Body of pancreas (tissue), 4 donors: ENCODE results near the gene GDPGP1. TPM values are rescaled to one million over a fixed set of nuclear protein-coding genes. Genes with fewer than 3 reads are reported as not detected.

ENCODE experiments used
- ATAC-seq: fragments of 150-250 bp; one replicate; pipeline ENCODE4 v1.9.1; 2016
- DNase-seq, 4 donors: peaks; one replicate each; pipeline ENCODE4 v3.0.0-alpha.2; 2019
- H3K27ac ChIP-seq, 4 donors: fragments of 200-600 bp; sonication (generic); 1 replicate in 3 of 4; 2 replicates in 1 of 4; pipeline versions ENCODE4 v1.5.1 to v1.6.1; 2016 to 2019; ENCODE audit warnings: mild to moderate bottlenecking in 1 of 4, mixed read lengths in 1 of 4, moderate library complexity in 1 of 4
- H3K27me3 ChIP-seq, 2 donors: fragments of 200-600 bp; sonication (generic); one replicate each; pipeline ENCODE4 v1.6.0; 2016; ENCODE audit warnings: mild to moderate bottlenecking in 1 of 2
- H3K36me3 ChIP-seq, 2 donors: fragments of 200-600 bp; sonication (generic); replicated peaks in 1 of 2; 2 replicates each; pipeline ENCODE4 v1.5.1; 2016; ENCODE audit warnings: low read depth in 2 of 2; ENCODE audit not compliant: insufficient read depth in 1 of 2
- H3K4me1 ChIP-seq: fragments of 200-600 bp; sonication (generic); one replicate; pipeline ENCODE4 v1.6.0; 2016
- H3K4me3 ChIP-seq, 2 donors: fragments of 200-600 bp; sonication (generic); 1 replicate in 1 of 2; 2 replicates in 1 of 2; pipeline ENCODE4 v1.5.1; 2016 to 2019
- H3K9me3 ChIP-seq, 3 donors: fragments of 200-600 bp; sonication (generic); 1 replicate in 2 of 3; 2 replicates in 1 of 3; pipeline ENCODE4 v1.5.1; 2016
- CTCF ChIP-seq, 7 experiments: fragments of 450-650 bp in 4 of 7; fragments of 200-600 bp in 3 of 7; sonication (generic) in 3 of 7; IDR thresholded peaks; one replicate each; pipeline ENCODE4 v1.5.1; 2016 to 2019; ENCODE audit warnings: antibody characterized with exemption in 7 of 7
- POLR2A ChIP-seq, 3 donors: fragments of 450-650 bp; IDR thresholded peaks; one replicate each; pipeline ENCODE4 v1.6.1; 2016; ENCODE audit warnings: antibody characterized with exemption in 3 of 3, mild to moderate bottlenecking in 2 of 3
- WGBS, 2 donors: methylation state at CpG; one replicate each; pipeline ENCODE4 v1.1.5; 2017; 5-methylcytosine and 5-hydroxymethylcytosine counted together
- intact Hi-C: fragments of 100-400 bp; cut with DNase I; formaldehyde crosslinking; loops from one replicate; pipeline ENCODE4 v1.15.1; 2023
- total RNA-seq, 2 donors: library from RNA; depleted of rRNA; stranded (reverse); fragments of >200 nt; gene quantifications; one replicate each; pipeline ENCODE4 v1.1.0, GENCODE V29; 2016

Gene GDPGP1
- total RNA-seq, 2 donors from 2014 or later, result 0.33 to 5.2 TPM

GRCh38 chr15:90217671-90218394 lies 16.2 kb upstream of the GDPGP1 start:
- DNase-seq (no peak), ATAC-seq (no peak)
- WGBS, 2 donors, result 90 to 91% methylated on average over 7 to 9 of the region's 9 CpGs
- intact Hi-C loops, result no loop called here
- Histone ChIP-seq H3K36me3 (peaks cover 0 to 5% of the 10 kb centered on the region in 2 donors), H3K4me1 (peaks cover 50% of the 10 kb centered on the region), H3K4me3 (no peak overlapping the region), H3K27me3 (no peaks in the 10 kb centered on the region), H3K9me3 (no peaks in the 10 kb centered on the region), H3K27ac (no peak overlapping the region)
- TF ChIP-seq CTCF (IDR thresholded peaks at IDR 0.05), result no peak
- no peak for TF ChIP-seq POLR2A (IDR thresholded peaks at IDR 0.05)

GRCh38 chr15:90219421-90220141 lies 14.4 kb upstream of the GDPGP1 start:
- WGBS, 2 donors, result 50 to 98% methylated on average over 5 to 17 of the region's 17 CpGs
- no peak for TF ChIP-seq POLR2A (IDR thresholded peaks at IDR 0.05)
- peak; percentile 40 to 65 (median 52) for TF ChIP-seq CTCF (IDR thresholded peaks at IDR 0.05)
- intact Hi-C loops, result loop anchor here (5.0 kb wide), 1 partner anchor 77 kb away; no protein-coding TSS in a partner anchor
- H3K27ac ChIP-seq, result peak overlapping the region in 1 of 4 donors; percentile 22
- H3K27me3 ChIP-seq, result no peaks in the 10 kb centered on the region
- ATAC-seq (peak; percentile 25), DNase-seq (peak; percentile 33 to 67 (median 48))
- no peak overlapping the region for H3K4me3 ChIP-seq
- H3K9me3 ChIP-seq, result no peaks in the 10 kb centered on the region
- peaks cover 32% of the 10 kb centered on the region for H3K4me1 ChIP-seq
- peaks cover 1 to 12% of the 10 kb centered on the region in 2 donors for H3K36me3 ChIP-seq

GRCh38 chr15:90221246-90221900 lies 12.6 kb upstream of the GDPGP1 start:
- Histone ChIP-seq H3K36me3 (peaks cover 7 to 28% of the 10 kb centered on the region in 2 donors), H3K4me1 (peaks cover 24% of the 10 kb centered on the region), H3K9me3 (no peaks in the 10 kb centered on the region), H3K27ac (peak overlapping the region; percentile 12 to 63 (median 62)), H3K4me3 (no peak overlapping the region), H3K27me3 (no peaks in the 10 kb centered on the region)
- ATAC-seq (peak; percentile 94), DNase-seq (peak; percentile 85 to 89 (median 88))
- intact Hi-C loops, result loop anchor here (5.0 kb wide), 1 partner anchor 79 kb away; no protein-coding TSS in a partner anchor
- WGBS, 2 donors, result 34 to 66% methylated on average over 3 to 14 of the region's 14 CpGs
- TF ChIP-seq CTCF (IDR thresholded peaks at IDR 0.05), result peak; percentile 67 to 91 (median 81)
- no peak for TF ChIP-seq POLR2A (IDR thresholded peaks at IDR 0.05)

GRCh38 chr15:90222547-90222946 lies 11.5 kb upstream of the GDPGP1 start:
- Histone ChIP-seq H3K36me3 (peaks cover 7 to 31% of the 10 kb centered on the region in 2 donors), H3K9me3 (no peaks in the 10 kb centered on the region), H3K27me3 (no peaks in the 10 kb centered on the region), H3K4me3 (no peak overlapping the region), H3K27ac (no peak overlapping the region), H3K4me1 (peaks cover 33% of the 10 kb centered on the region)
- no peak for ATAC-seq
- DNase-seq, result no peak
- intact Hi-C loops, result loop anchor here (5.0 kb wide), 1 partner anchor 80 kb away; no protein-coding TSS in a partner anchor
- 77 to 85% methylated on average over 2 of the region's 2 CpGs for WGBS, 2 donors
- TF ChIP-seq CTCF (IDR thresholded peaks at IDR 0.05) (no peak), POLR2A (IDR thresholded peaks at IDR 0.05) (no peak)
